Kidney capillary endothelial cell (primary cell): Measurements from ENCODE around the gene PCBP4.

ENCODE experiments used
- DNase-seq: peaks from one replicate; pipeline ENCODE4 v3.0.0-alpha.2; 2018; ENCODE audit warnings: low spot score

The PCBP4 gene

GRCh38 chr3:51971350-51971749 lies 4.1 kb upstream of the PCBP4 start:
- no peak for DNase-seq

DNA sequence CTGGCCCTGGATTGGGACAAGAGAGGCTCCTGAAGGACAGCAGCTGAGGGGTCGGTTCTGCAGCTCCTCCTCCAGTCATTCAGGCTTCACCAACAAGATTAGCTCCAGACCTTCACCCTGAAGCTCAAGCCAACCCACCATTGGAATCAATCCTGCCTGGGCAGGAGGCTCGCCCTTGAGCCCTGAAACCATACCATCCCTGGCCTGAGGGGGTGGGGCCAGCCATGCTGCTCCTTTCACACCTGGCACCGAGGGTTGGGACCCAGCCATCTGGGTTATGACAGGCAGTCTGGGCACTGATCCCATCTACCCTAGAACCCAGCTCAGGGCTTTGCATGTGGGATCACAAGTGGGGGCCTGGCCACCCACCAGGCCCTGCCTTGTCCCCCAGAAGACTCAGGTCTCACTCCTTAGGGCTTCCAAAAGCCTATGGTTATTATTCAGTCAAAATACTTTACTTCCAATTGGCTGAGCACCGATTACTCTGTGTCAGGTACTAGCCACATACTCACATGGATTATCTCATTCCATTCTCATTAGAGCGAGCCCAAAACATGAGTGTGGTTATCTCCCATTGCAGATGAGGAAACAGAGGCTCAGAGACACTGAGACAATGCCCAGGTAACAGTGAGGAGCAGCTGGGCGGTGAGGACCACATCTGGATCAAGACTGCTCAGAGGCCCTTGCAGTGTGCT lies 3.5 kb upstream of the PCBP4 start:
- no peak for DNase-seq

DNA sequence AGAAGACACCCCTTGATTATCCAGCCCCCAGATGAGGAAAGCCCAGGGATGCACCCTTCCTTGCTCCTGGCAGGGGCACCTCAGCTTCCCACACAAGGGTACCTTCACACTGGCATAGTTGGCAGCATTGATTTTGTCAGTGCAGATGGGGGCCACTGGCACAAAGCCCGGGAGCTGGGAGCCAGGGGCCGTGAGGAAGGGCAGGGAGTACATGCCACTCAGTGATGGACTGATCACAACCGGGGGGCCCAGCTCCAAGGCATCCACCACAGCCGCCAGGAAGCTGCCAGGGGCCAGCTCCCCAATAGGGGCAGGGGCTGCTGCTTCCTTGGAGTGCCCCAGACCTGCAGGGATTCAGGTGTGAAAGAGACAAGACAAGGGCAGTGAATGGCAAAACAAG lies 2.6 kb upstream of the PCBP4 start:
- no peak for DNase-seq

- no peak for DNase-seq
Observed at GRCh38 chr3:51968883-51969678, 1.8 kb upstream of the PCBP4 start.

DNA sequence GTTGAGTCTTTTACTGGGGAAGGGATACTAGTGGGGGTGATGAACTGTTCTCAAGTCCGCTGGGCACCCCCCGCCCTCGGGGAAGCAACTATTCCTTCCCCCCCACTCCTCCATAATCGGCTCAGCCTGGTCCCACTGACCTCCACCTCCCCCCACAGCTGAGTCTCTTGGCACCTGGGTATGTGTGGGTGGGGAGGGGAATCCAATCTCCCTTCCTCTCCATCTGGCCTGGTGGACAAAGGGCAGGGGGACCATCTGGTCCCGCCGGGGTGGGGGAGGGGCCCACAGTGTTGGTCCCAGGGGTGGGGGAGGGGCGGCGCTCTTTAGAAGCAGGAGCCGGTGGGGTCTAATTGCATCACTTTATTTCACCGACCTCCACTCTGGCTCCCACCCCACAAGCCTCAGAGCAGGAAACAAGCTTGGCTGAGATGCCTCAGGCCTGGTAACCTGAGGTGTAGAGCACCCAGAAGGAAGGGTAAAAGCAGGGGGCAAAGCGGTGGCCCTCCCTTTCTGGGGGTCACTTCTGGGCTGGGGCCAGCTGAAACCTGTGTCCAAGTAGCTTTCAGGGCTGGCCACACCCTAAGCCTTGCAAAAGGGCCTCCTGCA lies 1.0 kb upstream of the PCBP4 start:
- DNase-seq: peak; percentile 25

DNA sequence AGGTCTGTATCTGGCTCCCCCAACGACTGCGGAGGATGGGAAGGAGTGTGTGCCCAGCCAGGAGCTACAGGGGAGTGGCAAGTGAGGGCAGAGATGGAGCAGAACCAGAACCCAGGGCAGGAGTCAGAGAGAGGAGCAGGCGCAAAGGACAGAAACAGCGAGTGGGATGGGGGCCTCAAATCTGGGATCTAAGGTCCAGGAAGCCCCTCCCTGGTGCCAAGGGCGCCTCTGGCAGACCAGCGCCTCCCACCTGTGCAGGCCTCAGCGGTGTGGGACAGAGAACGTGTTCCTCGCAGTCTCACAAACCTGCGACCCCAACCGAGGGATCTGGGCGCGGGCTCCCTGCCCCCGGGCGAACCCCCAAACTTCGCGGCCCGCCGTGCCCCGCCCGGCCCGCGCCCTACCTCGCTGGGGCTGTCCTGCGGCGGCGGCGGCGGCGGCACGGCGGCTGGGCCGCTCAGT lies 301 bp downstream of the PCBP4 start:
- no peak for DNase-seq

GRCh38 chr3:51966486-51966885 lies 768 bp downstream of the PCBP4 start:
- DNase-seq: no peak

- DNase-seq: no peak
Observed at GRCh38 chr3:51966016-51966415, 1.2 kb downstream of the PCBP4 start.

- DNase-seq: no peak
Observed at GRCh38 chr3:51964521-51964920, 2.7 kb downstream of the PCBP4 start.

DNA sequence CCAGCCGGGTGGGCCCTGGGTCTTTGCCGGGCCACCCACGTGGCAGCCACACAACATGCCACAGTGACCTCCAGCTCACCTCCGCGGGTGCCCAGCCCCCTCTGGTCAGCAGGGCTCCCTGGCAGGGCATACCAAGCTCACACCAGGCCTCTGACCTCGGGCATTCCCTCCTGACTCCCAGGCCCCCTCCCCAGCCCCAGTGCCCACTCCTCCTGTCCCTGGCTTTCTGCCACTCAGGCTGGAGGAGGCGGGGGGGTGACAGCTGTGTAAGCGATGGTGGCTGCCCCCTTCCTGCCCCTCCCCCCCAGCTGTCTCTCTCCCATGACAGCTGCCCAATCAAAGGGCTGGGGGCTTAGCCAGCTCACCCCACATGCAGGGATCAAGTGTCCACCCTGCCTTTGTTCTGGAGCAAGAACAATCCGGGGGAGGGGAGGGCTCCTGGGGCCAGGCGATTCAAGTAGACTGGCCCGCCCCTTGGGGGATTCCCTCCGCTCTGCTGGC lies 3.3 kb downstream of the PCBP4 start:
- no peak for DNase-seq

DNA sequence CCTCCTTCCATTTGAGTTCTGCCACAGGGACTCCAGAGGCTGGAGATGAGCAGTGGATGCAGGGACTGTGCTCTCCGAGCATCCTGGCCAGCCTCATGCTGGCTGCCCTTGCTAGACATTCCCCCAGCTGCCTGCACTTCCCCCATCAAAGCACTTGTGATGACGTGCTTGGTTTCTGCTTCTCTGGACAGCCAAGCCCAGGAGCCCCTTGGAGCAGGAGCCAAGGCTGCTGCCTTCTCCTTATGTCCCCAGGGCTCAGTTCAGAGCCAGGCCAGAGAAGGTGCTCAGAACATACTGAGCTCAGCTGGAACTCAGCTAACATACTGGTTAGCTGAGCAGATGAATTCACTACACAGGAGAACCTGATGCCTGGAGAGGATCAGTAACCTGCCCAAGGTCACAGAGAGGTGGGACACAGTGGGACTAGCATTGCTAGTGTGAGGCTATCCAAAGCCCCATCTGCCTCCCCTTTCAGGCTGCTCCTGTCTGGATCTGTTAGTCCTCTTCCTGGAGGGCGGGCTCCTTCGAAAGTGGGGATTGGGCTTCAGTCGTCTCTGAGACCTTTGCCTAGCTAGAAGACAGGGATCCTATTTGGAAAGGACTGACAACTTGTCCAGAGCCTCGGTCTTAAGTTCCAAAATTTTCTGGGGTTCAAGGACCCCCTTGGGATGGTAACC lies 4.3 kb downstream of the PCBP4 start:
- DNase-seq: no peak

DNA sequence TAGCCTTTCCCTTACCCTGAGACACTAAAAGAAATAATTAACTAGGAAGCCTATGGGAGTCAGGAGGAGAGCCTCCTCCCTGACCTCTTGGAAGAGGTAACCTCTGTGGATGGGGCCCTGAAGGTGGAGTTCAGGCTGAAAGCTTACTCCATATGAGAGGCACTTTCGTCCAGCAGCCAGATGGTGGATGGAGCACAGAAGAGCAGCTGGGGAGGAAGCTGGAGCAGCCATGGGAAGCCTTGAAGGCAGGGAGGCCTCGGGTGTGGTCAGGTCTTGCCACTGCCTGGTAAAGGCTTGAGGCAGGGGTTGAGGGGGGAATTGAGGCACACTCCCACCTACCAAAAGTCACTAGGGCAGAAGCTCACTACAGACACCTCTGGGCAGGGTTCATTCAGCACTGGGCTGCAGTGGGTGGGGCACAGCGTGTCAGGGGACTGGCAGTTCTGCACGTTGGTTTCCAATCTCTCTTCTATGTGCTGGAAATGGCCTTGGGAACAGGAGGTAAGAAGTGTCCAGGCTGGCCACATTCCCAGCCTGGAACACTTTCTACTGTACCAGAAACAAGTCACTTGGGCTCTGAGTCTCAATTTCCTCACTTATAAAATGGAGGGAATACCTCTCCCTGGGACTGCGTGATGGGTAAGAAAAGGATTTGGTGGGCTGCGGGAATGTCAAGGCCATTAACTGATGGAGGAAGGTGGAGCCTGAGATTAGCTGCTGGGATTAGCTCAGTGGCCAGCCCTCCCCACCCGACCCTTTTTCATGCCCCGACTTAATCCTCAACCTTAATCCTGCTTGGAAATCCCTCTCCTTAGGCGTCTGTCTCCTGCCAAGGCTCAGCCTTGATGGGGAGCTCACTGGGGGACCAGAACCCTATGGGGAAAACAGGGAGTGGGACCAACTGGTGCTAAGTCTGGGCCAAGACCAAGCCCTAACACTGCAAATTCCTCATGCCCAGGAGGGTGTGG lies 5.4 kb downstream of the PCBP4 start:
- DNase-seq: no peak

GRCh38 chr3:51961011-51961410 lies 6.2 kb downstream of the PCBP4 start:
- no peak for DNase-seq

- no peak for DNase-seq
Observed at GRCh38 chr3:51960386-51960785, 6.9 kb downstream of the PCBP4 start.

DNA sequence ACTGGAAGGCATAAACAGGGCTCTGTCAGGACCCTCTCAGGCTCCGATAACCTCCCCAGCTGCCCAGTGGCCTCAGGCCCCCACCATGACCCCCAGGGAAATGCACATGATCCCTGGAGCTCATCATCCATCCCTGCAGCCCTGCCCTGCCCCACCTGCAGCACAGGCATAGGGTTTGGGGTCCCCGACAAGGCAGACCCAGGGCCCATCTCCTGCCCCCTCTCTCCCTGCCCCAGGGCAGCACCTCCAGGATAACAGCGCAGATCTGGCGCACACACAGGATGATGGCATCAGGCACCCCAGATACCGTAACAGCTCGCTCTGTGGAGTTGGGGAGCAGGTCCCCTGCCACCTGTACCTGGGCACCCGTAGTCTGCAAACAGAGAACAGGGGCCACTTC lies 7.6 kb downstream of the PCBP4 start:
- DNase-seq: no peak

DNA sequence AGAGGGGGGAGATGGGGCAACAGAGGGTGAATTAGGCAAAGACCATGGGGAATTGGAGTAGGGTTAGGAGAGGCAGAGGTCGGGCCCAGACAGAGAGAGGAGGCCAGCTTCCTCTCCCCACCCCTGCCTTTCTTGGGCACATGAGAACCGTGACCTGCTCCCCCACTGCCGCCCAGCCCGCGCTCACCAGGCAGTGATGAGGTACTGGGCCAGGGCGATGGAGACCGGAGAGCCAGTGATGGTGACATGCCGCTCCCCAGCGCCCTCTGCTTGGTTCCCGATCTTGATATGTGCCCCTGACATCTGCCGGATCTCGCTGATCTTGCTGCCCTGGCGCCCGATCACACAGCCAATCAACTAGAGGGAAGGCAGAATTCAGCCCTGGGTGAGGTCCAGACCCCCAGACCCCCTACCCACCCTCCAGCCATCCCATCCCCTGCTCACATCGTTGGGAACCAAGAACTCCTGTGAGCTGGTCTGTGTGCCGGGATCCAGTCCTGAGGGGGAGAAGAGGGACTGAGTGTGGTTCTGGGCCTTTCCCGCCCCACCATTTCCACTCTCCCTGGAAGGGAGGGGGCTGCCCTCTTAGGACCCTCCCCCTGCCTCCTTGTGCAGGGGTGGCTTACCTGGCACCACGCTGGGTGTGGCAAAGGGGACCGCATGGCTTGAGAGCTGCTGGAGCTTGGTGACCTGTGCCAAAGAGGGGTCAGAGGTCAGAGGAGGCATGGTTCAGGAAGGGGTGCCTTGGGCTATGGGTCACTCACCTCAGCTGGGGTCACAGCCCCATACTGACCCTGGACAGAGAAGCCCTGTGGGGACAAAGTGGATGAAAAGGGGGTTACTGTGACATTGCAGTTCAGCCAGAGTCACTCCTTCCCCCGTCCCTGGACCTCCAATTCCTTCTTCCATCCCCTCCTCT lies 8.4 kb downstream of the PCBP4 start:
- DNase-seq: no peak

DNA sequence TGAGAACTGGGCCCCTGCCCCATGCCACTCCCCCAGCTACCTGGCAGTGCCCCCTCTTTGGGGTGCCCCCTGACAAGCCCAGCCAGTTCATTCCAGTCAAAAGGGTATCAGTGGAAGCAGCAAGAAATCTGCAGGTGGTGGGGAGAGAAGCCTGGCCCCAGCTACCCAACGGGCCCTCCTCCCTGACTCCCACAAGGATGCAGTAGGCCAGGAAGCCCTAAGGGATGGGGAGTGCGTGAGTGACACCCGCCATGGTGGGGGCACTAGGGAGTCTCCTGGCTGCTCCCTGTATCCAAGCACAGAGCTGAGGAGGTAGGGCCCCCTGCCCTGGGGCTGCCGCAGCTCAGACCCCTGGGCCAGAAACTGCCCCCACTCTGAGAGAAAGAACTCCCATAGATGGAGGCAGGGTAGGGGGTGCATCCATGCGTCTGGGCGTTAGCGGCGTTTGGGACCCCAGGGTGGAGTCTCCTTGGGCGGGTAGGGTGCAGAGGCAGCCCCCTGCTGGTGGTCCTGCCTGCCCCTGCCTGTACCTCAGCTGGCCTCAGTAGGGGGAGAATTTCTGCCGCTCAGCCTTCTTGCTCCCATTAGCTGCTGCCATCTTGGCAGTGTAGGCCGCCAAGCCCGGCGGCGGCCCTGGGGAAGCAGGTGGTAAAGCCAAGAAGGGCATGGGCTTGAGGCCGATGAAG lies 9.6 kb downstream of the PCBP4 start:
- DNase-seq: no peak

DNA sequence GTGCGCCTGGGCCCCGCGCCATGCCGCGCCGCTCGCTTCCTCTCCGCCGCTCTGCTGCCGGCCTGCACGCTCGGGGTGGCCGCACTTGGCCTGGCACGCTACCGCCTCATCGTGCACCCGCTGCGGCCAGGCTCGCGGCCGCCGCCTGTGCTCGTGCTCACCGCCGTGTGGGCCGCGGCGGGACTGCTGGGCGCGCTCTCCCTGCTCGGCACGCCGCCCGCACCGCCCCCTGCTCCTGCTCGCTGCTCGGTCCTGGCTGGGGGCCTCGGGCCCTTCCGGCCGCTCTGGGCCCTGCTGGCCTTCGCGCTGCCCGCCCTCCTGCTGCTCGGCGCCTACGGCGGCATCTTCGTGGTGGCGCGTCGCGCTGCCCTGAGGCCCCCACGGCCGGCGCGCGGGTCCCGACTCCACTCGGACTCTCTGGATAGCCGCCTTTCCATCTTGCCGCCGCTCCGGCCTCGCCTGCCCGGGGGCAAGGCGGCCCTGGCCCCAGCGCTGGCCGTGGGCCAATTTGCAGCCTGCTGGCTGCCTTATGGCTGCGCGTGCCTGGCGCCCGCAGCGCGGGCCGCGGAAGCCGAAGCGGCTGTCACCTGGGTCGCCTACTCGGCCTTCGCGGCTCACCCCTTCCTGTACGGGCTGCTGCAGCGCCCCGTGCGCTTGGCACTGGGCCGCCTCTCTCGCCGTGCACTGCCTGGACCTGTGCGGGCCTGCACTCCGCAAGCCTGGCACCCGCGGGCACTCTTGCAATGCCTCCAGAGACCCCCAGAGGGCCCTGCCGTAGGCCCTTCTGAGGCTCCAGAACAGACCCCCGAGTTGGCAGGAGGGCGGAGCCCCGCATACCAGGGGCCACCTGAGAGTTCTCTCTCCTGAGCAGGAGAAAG lies 11.1 kb downstream of the PCBP4 start:
- peak; percentile 64 for DNase-seq
